GM23338 (cell line): ENCODE data around the gene MTAP. TPM values are rescaled to one million over a fixed set of nuclear protein-coding genes. Genes with fewer than 3 reads are reported as not detected.

Experiments used
- ATAC-seq: fragments of 200-7000 bp; cut with Tn5 transposase; 3 replicates; pipeline ENCODE4 v1.9.1; 2020
- DNase-seq: peaks from one replicate; pipeline ENCODE4 v3.0.0-alpha.2; 2015; ENCODE audit warnings: low spot score
- H2AFZ ChIP-seq: fragments of 200-600 bp; sonication (generic); 2 replicates; pipeline ENCODE4 v1.8.0; 2016; ENCODE audit warnings: antibody characterized with exemption, mild to moderate bottlenecking, moderate library complexity
- H3F3A ChIP-seq: fragments of 200-600 bp; sonication (generic); replicated peaks from 2 replicates; pipeline ENCODE4 v1.8.0; 2017; ENCODE audit warnings: antibody characterized with exemption, mixed run types, low read depth
- H3K27ac ChIP-seq: fragments of 200-600 bp; sonication (generic); 2 replicates; pipeline ENCODE4 v1.6.1; 2016; ENCODE audit warnings: low read depth
- H3K27me3 ChIP-seq: fragments of 200-600 bp; sonication (generic); 2 replicates; pipeline ENCODE4 v1.8.0; 2016; ENCODE audit warnings: mild to moderate bottlenecking, mixed run types, moderate library complexity; ENCODE audit not compliant: insufficient read depth
- H3K36me3 ChIP-seq: fragments of 200-600 bp; sonication (generic); 2 replicates; pipeline ENCODE4 v1.8.0; 2016; ENCODE audit warnings: mild to moderate bottlenecking; ENCODE audit not compliant: insufficient read depth
- H3K4me1 ChIP-seq: fragments of 200-600 bp; sonication (generic); 2 replicates; pipeline ENCODE4 v1.8.0; 2016; ENCODE audit warnings: mild to moderate bottlenecking, moderate library complexity; ENCODE audit not compliant: insufficient read depth
- H3K4me2 ChIP-seq: fragments of 200-600 bp; sonication (generic); 2 replicates; pipeline ENCODE4 v1.7.1; 2017; ENCODE audit warnings: mixed run types
- H3K4me3 ChIP-seq: fragments of 200-600 bp; sonication (generic); 2 replicates; pipeline ENCODE4 v1.6.1; 2016; ENCODE audit warnings: mixed run types
- H3K79me2 ChIP-seq: fragments of 200-600 bp; sonication (generic); replicated peaks from 2 replicates; pipeline ENCODE4 v1.8.0; 2017; ENCODE audit warnings: mild to moderate bottlenecking; ENCODE audit not compliant: insufficient read depth
- H3K9me2 ChIP-seq: fragments of 200-600 bp; sonication (generic); 2 replicates; pipeline ENCODE4 v1.8.0; 2017; ENCODE audit not compliant: insufficient read depth
- H4K20me1 ChIP-seq: fragments of 200-600 bp; sonication (generic); replicated peaks from 2 replicates; pipeline ENCODE4 v1.8.0; 2017; ENCODE audit warnings: mild to moderate bottlenecking; ENCODE audit not compliant: insufficient read depth
- H3K27ac Mint-ChIP-seq: 2 replicates; pipeline ENCODE4 v1.8.0; 2020; ENCODE audit warnings: inconsistent platforms, mild to moderate bottlenecking, moderate library complexity, mixed read lengths
- H3K27me3 Mint-ChIP-seq: 3 replicates; pipeline ENCODE4 v1.8.0; 2022; ENCODE audit warnings: low read depth, mild to moderate bottlenecking, moderate library complexity, mixed read lengths, inconsistent platforms; ENCODE audit not compliant: insufficient read depth, poor library complexity
- H3K36me3 Mint-ChIP-seq: 3 replicates; pipeline ENCODE4 v1.8.0; 2021; ENCODE audit warnings: low read depth, mild to moderate bottlenecking, inconsistent platforms, moderate library complexity, mixed read lengths
- H3K4me1 Mint-ChIP-seq: 3 replicates; pipeline ENCODE4 v1.8.0; 2020; ENCODE audit warnings: mild to moderate bottlenecking, inconsistent platforms, mixed read lengths
- H3K4me3 Mint-ChIP-seq: 3 replicates; pipeline ENCODE4 v1.8.0; 2021; ENCODE audit warnings: moderate library complexity, mild to moderate bottlenecking, inconsistent platforms, mixed read lengths
- H3K9me3 Mint-ChIP-seq: 3 replicates; pipeline ENCODE4 v1.8.0; 2020; ENCODE audit warnings: moderate library complexity, mild to moderate bottlenecking, inconsistent platforms, mixed read lengths
- EZH2 ChIP-seq: fragments of 200-600 bp; sonication (generic); IDR thresholded peaks from one replicate; pipeline ENCODE4 v1.8.0; 2017; ENCODE audit warnings: antibody characterized with exemption, mild to moderate bottlenecking, low read depth; ENCODE audit not compliant: unreplicated experiment
- EZH2phosphoT487 ChIP-seq: fragments of 200-600 bp; sonication (generic); IDR thresholded peaks from one replicate; pipeline ENCODE4 v1.8.1; 2018; ENCODE audit warnings: antibody characterized with exemption; ENCODE audit not compliant: unreplicated experiment
- POLR2AphosphoS5 ChIP-seq: IDR thresholded peaks from 2 replicates; pipeline ENCODE4 v1.6.1; 2016; ENCODE audit warnings: antibody characterized with exemption, low read depth
- ZNF114 ChIP-seq: fragments of 250-450 bp; sonication (Bioruptor Pico); IDR thresholded peaks from 2 replicates; pipeline ENCODE4 v1.5.0; 2020; ENCODE audit warnings: mild to moderate bottlenecking, moderate library complexity
- ZNF331 ChIP-seq: fragments of 250-450 bp; sonication (Bioruptor Pico); IDR thresholded peaks from 2 replicates; pipeline ENCODE4 v1.5.0; 2020; ENCODE audit warnings: low read depth, mild to moderate bottlenecking, moderate library complexity
- polyA plus RNA-seq: library from polyadenylated mRNA; unstranded; fragments of >200 nt; fragmentation: Nextera tagmentation; extraction: Ambion mirVana; gene quantifications from 2 replicates; pipeline ENCODE4 v1.2.1, GENCODE V29; 2016
- total RNA-seq: library from RNA; depleted of rRNA; stranded (reverse); fragments of >200 nt; shearing (Covaris generic); gene quantifications from 2 replicates; pipeline ENCODE4 v1.2.3, GENCODE V29; 2014
- TF ChIP-seq, protein P1 (sequence below): IDR thresholded peaks from 2 replicates; pipeline ENCODE4 v1.6.1; 2016; ENCODE audit warnings: antibody characterized with exemption
- TF ChIP-seq, protein P2 (sequence below): IDR thresholded peaks from one replicate; pipeline ENCODE4 v1.6.1; 2018; ENCODE audit warnings: antibody characterized with exemption; ENCODE audit not compliant: unreplicated experiment
- TF ChIP-seq, protein P3 (sequence below), 2 experiments: fragments of 200-600 bp in 1 of 2; sonication (generic) in 1 of 2; conservative IDR thresholded peaks; 2 replicates each; pipeline versions ENCODE4 v1.5.1 to v1.6.1; 2016 to 2017; ENCODE audit warnings: antibody characterized with exemption in 2 of 2, low read depth in 2 of 2, mild to moderate bottlenecking in 2 of 2, moderate library complexity in 1 of 2

The MTAP gene
- total and polyA plus RNA-seq, 2 experiments from 2014 or later = 61.8 to 70.0 TPM

DNA sequence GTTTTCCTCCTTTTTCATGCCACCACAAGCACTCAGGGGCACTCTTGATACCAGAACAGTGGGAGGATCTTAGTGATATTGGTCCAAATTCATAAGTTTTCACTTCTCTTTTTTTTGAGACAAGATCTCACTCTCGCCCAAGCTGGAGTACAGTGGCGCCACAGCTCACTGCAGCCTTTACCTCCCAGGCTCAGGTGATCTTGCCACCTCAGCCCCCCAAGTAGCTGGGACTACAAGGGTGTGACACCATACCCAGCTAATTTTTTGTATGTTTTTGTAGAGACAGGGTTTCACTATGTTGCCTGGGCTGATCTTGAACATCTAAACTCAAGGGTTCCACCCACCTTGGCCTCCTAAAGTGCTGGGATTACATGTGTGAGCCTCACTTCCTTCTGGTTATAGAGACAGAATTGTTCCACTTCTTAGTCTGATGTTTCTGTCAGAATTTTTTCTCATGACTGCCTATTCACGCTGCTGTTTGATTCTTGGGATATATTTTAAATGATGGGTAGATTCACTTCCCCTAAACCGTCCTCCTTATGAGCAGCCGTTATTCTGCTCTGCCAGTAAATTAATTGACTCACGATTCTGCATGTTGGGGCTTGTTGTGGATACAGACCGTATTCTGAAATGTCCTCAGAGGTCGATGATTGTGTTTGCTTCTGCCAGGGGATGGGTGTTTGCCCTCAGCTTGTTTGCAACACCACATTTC is 30.8 kb downstream of the MTAP start:
- Histone ChIP-seq H3K9me2 (no peaks in the 10 kb centered on the region), H3K36me3 (peaks cover 58% of the 10 kb centered on the region), H3F3A (no peaks in the 10 kb centered on the region), H3K4me3 (no peak overlapping the region), H3K27me3 (no peaks in the 10 kb centered on the region), H3K4me2 (no peak overlapping the region), H3K27ac (peak overlapping the region; percentile 39; the same call in 1 of the 2 replicates), H4K20me1 (peaks cover 28% of the 10 kb centered on the region), H3K4me1 (no peaks in the 10 kb centered on the region; the same call in 1 of the 2 replicates), H2AFZ (no peak overlapping the region), H3K79me2 (peaks cover 72% of the 10 kb centered on the region)
- no peak overlapping the region for H3K27ac Mint-ChIP-seq
- no peak for TF ChIP-seq EZH2phosphoT487
- ATAC-seq (no peak), DNase-seq (no peak)
- peaks cover 94% of the 10 kb centered on the region for H3K36me3 Mint-ChIP-seq
- no peak overlapping the region for H3K4me3 Mint-ChIP-seq
- H3K4me1 Mint-ChIP-seq = no peaks in the 10 kb centered on the region
- peaks cover 4% of the 10 kb centered on the region for H3K27me3 Mint-ChIP-seq
- no peaks in the 10 kb centered on the region for H3K9me3 Mint-ChIP-seq

DNA sequence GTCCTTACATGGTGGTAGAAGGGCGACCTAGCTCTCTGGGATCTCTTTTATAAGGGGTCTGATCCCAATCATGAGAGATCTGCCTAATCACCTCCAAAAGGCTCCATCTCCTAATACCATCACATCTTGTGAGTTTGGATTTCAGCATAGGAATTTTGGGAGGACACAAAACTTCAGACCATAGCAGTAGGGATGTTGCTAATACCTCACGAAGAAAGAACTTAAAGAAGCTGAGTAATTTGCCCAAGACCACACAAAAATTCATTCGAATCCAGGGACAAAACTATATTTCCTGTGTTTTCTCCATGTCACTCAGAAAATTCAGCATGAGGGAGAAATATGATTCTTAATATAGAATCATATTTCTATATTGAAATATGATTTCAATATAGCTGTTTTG is 32.7 kb downstream of the MTAP start:
- DNase-seq (no peak), ATAC-seq (no peak)
- Mint-ChIP-seq H3K27ac (no peak overlapping the region), H3K4me3 (no peak overlapping the region), H3K4me1 (no peaks in the 10 kb centered on the region), H3K36me3 (peaks cover 94% of the 10 kb centered on the region), H3K9me3 (peaks cover 4% of the 10 kb centered on the region; the same call in 1 of the 3 replicates), H3K27me3 (peaks cover 4% of the 10 kb centered on the region)
- Histone ChIP-seq H3K4me3 (no peak overlapping the region), H4K20me1 (peaks cover 23% of the 10 kb centered on the region), H3F3A (no peaks in the 10 kb centered on the region), H3K27ac (no peak overlapping the region), H3K9me2 (0 out of 2 replicates have a peak, but pooled peaks cover 3% of the 10 kb centered on the region), H3K79me2 (peaks cover 55% of the 10 kb centered on the region), H3K4me2 (no peak overlapping the region), H3K27me3 (no peaks in the 10 kb centered on the region), H3K36me3 (peaks cover 60% of the 10 kb centered on the region), H2AFZ (no peak overlapping the region), H3K4me1 (no peaks in the 10 kb centered on the region; the same call in 1 of the 2 replicates)
- TF ChIP-seq, protein P1, sequence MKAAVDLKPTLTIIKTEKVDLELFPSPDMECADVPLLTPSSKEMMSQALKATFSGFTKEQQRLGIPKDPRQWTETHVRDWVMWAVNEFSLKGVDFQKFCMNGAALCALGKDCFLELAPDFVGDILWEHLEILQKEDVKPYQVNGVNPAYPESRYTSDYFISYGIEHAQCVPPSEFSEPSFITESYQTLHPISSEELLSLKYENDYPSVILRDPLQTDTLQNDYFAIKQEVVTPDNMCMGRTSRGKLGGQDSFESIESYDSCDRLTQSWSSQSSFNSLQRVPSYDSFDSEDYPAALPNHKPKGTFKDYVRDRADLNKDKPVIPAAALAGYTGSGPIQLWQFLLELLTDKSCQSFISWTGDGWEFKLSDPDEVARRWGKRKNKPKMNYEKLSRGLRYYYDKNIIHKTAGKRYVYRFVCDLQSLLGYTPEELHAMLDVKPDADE = no peak

DNA sequence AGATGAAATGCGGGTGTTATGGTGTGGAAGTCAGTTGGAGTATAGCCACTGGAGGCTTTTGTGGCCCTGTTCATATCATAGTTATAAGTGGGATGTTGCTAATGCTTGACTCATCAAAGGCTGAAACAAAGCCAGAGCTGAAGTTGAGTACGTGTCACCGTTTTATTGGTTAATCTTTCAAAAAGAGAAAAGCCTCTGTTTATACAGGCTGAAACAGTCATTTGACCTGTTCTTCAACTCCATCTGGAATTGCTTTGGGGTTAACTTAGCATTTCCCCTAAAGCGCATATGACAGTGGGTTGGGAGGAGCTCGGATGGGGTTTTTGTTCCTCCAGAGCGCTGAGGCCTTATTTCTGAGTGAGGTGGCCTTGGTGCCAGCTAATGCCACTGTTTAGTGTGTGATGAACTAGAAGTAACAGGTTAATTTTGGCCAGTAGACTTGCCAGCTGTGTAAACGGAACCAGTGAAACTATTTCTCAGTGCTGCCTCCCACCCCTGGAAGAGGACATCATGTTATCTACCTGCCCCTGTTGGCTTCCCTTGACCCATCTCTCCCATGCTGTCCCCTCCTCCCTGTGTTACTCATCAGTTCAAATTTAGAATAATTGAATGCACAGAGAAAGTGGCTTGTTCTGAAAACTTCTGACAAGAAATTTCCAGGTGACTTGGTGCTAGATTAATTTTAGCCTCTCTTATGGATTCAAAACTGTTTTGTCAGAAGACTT is 34.2 kb downstream of the MTAP start:
- H3K27me3 Mint-ChIP-seq = peaks cover 4% of the 10 kb centered on the region
- Histone ChIP-seq H3K4me2 (no peak overlapping the region), H3K36me3 (peaks cover 55% of the 10 kb centered on the region), H3K4me1 (no peaks in the 10 kb centered on the region; the same call in 1 of the 2 replicates), H3K79me2 (peaks cover 46% of the 10 kb centered on the region), H3F3A (no peaks in the 10 kb centered on the region), H3K27me3 (no peaks in the 10 kb centered on the region), H3K4me3 (no peak overlapping the region), H4K20me1 (peaks cover 21% of the 10 kb centered on the region), H3K27ac (no peak overlapping the region), H2AFZ (no peak overlapping the region), H3K9me2 (0 out of 2 replicates have a peak, but pooled peaks cover 10% of the 10 kb centered on the region)
- H3K36me3 Mint-ChIP-seq = peaks cover 94% of the 10 kb centered on the region
- no peaks in the 10 kb centered on the region for H3K4me1 Mint-ChIP-seq
- ATAC-seq = no peak
- H3K4me3 Mint-ChIP-seq = no peak overlapping the region
- peaks cover 19% of the 10 kb centered on the region for H3K9me3 Mint-ChIP-seq
- no peak overlapping the region for H3K27ac Mint-ChIP-seq
- no peak for DNase-seq
- TF ChIP-seq ZNF331 (no peak), EZH2 (no peak), POLR2AphosphoS5 (no peak), ZNF114 (CRISPR knock-in tag) (no peak)
- TF ChIP-seq, protein P2, sequence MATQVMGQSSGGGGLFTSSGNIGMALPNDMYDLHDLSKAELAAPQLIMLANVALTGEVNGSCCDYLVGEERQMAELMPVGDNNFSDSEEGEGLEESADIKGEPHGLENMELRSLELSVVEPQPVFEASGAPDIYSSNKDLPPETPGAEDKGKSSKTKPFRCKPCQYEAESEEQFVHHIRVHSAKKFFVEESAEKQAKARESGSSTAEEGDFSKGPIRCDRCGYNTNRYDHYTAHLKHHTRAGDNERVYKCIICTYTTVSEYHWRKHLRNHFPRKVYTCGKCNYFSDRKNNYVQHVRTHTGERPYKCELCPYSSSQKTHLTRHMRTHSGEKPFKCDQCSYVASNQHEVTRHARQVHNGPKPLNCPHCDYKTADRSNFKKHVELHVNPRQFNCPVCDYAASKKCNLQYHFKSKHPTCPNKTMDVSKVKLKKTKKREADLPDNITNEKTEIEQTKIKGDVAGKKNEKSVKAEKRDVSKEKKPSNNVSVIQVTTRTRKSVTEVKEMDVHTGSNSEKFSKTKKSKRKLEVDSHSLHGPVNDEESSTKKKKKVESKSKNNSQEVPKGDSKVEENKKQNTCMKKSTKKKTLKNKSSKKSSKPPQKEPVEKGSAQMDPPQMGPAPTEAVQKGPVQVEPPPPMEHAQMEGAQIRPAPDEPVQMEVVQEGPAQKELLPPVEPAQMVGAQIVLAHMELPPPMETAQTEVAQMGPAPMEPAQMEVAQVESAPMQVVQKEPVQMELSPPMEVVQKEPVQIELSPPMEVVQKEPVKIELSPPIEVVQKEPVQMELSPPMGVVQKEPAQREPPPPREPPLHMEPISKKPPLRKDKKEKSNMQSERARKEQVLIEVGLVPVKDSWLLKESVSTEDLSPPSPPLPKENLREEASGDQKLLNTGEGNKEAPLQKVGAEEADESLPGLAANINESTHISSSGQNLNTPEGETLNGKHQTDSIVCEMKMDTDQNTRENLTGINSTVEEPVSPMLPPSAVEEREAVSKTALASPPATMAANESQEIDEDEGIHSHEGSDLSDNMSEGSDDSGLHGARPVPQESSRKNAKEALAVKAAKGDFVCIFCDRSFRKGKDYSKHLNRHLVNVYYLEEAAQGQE = no peak
- TF ChIP-seq, protein P3, sequence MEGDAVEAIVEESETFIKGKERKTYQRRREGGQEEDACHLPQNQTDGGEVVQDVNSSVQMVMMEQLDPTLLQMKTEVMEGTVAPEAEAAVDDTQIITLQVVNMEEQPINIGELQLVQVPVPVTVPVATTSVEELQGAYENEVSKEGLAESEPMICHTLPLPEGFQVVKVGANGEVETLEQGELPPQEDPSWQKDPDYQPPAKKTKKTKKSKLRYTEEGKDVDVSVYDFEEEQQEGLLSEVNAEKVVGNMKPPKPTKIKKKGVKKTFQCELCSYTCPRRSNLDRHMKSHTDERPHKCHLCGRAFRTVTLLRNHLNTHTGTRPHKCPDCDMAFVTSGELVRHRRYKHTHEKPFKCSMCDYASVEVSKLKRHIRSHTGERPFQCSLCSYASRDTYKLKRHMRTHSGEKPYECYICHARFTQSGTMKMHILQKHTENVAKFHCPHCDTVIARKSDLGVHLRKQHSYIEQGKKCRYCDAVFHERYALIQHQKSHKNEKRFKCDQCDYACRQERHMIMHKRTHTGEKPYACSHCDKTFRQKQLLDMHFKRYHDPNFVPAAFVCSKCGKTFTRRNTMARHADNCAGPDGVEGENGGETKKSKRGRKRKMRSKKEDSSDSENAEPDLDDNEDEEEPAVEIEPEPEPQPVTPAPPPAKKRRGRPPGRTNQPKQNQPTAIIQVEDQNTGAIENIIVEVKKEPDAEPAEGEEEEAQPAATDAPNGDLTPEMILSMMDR (conservative IDR thresholded peaks at IDR 0.05; ENCODE audit: low read depth in 2 of 2) = no peak
